ENCODE results near the gene FSTL5.

GRCh38 chr4:161702287-161702686, 461.5 kb downstream of the FSTL5 start:
- TF ChIP-seq FOXM1 (IDR thresholded peaks at IDR 0.05; ENCODE audit: borderline replicate concordance) (no peak), SP1 (IDR thresholded peaks at IDR 0.05) (no peak), FOXK2 (IDR thresholded peaks at IDR 0.05) (no peak), ELF4 (IDR thresholded peaks at IDR 0.05) (no peak), ARNT (IDR thresholded peaks at IDR 0.05) (no peak), SUZ12 (IDR thresholded peaks at IDR 0.05) (no peak), LEF1 (IDR thresholded peaks at IDR 0.05; ENCODE audit: borderline replicate concordance) (no peak), TARDBP (IDR thresholded peaks at IDR 0.05) (no peak), ZNF384 (IDR thresholded peaks at IDR 0.05) (no peak), L3MBTL2 (conservative IDR thresholded peaks at IDR 0.05) (no peak), BHLHE40 (IDR thresholded peaks at IDR 0.05; ENCODE audit: borderline replicate concordance) (no peak)
- TF ChIP-seq, protein P1, sequence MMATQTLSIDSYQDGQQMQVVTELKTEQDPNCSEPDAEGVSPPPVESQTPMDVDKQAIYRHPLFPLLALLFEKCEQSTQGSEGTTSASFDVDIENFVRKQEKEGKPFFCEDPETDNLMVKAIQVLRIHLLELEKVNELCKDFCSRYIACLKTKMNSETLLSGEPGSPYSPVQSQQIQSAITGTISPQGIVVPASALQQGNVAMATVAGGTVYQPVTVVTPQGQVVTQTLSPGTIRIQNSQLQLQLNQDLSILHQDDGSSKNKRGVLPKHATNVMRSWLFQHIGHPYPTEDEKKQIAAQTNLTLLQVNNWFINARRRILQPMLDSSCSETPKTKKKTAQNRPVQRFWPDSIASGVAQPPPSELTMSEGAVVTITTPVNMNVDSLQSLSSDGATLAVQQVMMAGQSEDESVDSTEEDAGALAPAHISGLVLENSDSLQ (IDR thresholded peaks at IDR 0.05), result no peak
